Naive thymus-derived CD8-positive, alpha-beta T cell (primary cell): Measurements from ENCODE around the gene CMTM6. TPM values are rescaled to one million over a fixed set of nuclear protein-coding genes. Genes with fewer than 3 reads are reported as not detected.
"Not testable (repeated sequence)": the region's sequence is repeated elsewhere in the genome, so short reads cannot be mapped to it uniquely, and the experiment has no call there.

Experiments
- ATAC-seq, 2 donors: fragments of 150-1000 bp; cut with Tn5 transposase in 1 of 2; sonication (Bioruptor Pico), chemical (Tn5 transposase) in 1 of 2; 1 replicate in 1 of 2; 2 replicates in 1 of 2; pipeline ENCODE4 v1.10.0; 2021; ENCODE audit warnings: mild to moderate bottlenecking in 2 of 2, moderate library complexity in 2 of 2
- POLR2A ChIA-PET: fragments of 350-600 bp; sonication (Branson Sonifier 250); formaldehyde crosslinking; loops from one replicate; lab custom pipeline; 2021; ENCODE audit warnings: antibody characterized with exemption; lab: Charles Lee
- DNase-seq, 10 donors: peaks; one replicate each; pipeline versions ENCODE4 v3.0.0 to v3.0.0-alpha.2; 2020 to 2022
- H3K27ac Mint-ChIP-seq, 10 donors: one replicate each; pipeline ENCODE4 v1.8.0; 2020 to 2022; ENCODE audit warnings: mild to moderate bottlenecking in 10 of 10, mixed read lengths in 10 of 10, moderate library complexity in 4 of 10, inconsistent platforms in 1 of 10
- H3K27me3 Mint-ChIP-seq, 5 donors: one replicate each; pipeline ENCODE4 v1.8.0; 2021 to 2022; ENCODE audit warnings: mixed read lengths in 5 of 5
- H3K36me3 Mint-ChIP-seq, 3 donors: one replicate each; pipeline ENCODE4 v1.8.0; 2020 to 2022; ENCODE audit warnings: mixed read lengths in 3 of 3, mild to moderate bottlenecking in 2 of 3, inconsistent platforms in 1 of 3
- H3K4me1 Mint-ChIP-seq, 4 donors: one replicate each; pipeline ENCODE4 v1.8.0; 2021 to 2022; ENCODE audit warnings: mixed read lengths in 4 of 4
- H3K4me3 Mint-ChIP-seq, 10 donors: one replicate each; pipeline ENCODE4 v1.8.0; 2020 to 2022; ENCODE audit warnings: mild to moderate bottlenecking in 10 of 10, mixed read lengths in 10 of 10, moderate library complexity in 6 of 10, inconsistent platforms in 1 of 10
- H3K9me3 Mint-ChIP-seq, 9 donors: one replicate each; pipeline ENCODE4 v1.8.0; 2020 to 2022; ENCODE audit warnings: mixed read lengths in 9 of 9, mild to moderate bottlenecking in 3 of 9, inconsistent platforms in 1 of 9, moderate library complexity in 1 of 9
- polyA plus RNA-seq, 3 donors: library from polyadenylated mRNA; unstranded; fragments of 300-500 nt; fragmentation: Illumina TruSeq; gene quantifications; one replicate each; pipeline ENCODE4 v1.2.3, GENCODE V29; 2021
- total RNA-seq, 8 experiments: library from RNA in 2 of 8; stranded (reverse) in 2 of 8; gene quantifications; one replicate each; pipeline ENCODE4 v1.2.3 and lab custom pipeline; 2021 to 2026

Gene CMTM6
- total and polyA plus RNA-seq, 5 experiments from 2014 or later, result 26.2 to 61.4 (median 36.2) TPM

DNA sequence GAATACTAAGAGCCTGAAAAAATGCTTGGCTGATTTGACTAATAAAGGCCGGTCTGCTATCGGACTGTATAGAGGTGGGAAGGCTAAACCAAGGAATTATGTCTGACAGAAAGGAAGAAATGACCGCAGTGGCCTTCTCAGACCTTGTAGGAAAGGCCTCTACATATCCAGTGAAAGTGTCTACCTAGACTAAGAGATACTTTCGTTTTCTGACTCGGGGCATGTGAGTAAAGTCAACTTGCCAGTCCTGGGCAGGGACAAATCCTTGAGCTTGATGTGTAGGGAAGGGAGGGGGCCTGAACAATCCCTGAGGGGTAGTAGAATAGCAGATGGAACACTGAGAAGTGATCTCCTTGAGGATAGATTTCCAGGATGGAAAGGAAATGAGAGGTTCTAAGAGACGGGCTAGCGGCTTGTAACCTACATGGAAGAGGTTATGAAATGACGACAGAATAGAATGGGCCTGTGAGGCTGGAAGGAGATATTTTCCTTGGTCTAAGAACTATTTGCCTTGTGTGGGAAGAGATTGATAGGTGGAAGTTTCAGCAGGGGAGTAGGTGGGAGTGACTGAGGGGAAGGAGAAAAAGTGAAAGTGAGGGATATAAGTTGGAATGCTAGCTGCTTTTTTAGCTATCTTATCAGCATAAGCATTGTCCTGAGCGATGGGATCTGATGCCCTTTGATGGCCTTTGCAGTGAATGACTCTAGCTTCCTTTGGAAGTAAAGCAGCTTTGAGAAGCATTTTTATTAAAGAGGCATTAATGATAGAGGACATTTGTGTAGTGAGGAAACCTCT is 40.3 kb downstream of the CMTM6 start:
- H3K4me1 Mint-ChIP-seq, result peaks cover 33 to 37% (median 35%) of the 10 kb centered on the region in 4 donors
- not testable (repeated sequence) for ATAC-seq, H3K36me3 Mint-ChIP-seq, H3K9me3 Mint-ChIP-seq, H3K27ac Mint-ChIP-seq, H3K4me3 Mint-ChIP-seq, H3K27me3 Mint-ChIP-seq
- peak in 3 of 10 donors; percentile 31 to 52 (median 31) for DNase-seq
- POLR2A ChIA-PET, result interaction anchor here (0.7 to 16.1 kb wide), 6 partner anchors 24 to 72 kb away, joined by 3 to 353 read pairs (median 40); partner anchors contain the start of gene CMTM7

DNA sequence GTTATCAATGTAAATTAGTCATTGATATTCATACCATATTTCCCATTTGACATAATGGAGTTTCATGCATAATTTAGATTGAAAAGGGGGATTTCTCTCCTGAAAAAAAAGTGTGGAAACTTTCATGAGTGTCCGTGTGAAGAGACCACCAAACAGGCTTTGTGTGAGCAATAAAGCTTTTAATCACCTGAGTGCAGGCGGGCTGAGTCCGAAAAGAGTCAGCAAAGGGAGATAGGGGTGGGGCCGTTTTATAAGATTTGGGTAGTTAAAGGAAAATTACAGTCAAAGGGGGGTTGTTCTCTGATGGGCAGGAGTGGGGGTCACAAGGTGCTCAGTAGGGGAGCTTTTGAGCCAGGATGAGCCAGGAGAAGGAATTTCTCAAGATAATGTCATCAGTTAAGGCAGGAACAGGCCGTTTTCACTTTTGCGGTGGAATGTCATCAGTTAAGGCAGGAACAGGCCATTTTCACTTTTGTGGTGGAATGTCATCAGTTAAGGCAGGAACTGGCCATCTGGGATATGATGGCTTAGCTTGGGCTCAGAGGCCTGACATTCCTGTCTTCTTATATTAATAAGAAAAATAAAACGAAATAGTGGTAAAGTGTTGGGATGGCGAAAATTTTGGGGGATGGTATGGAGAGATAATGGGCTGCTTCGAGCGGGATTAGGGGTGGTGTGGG is 41.7 kb downstream of the CMTM6 start:
- H3K9me3 Mint-ChIP-seq, ATAC-seq, H3K27ac Mint-ChIP-seq, H3K36me3 Mint-ChIP-seq, H3K27me3 Mint-ChIP-seq, DNase-seq: not testable (repeated sequence)
- POLR2A ChIA-PET, result interaction anchor here (0.7 to 16.1 kb wide), 10 partner anchors 9 to 94 kb away, joined by 3 to 353 read pairs (median 18); partner anchors contain the start of genes CMTM6 and CMTM7
- Mint-ChIP-seq H3K4me3 (peak overlapping the region in 4 of 10 donors; percentile 79 to 88 (median 86)), H3K4me1 (peaks cover 34 to 39% (median 36%) of the 10 kb centered on the region in 4 donors)

DNA sequence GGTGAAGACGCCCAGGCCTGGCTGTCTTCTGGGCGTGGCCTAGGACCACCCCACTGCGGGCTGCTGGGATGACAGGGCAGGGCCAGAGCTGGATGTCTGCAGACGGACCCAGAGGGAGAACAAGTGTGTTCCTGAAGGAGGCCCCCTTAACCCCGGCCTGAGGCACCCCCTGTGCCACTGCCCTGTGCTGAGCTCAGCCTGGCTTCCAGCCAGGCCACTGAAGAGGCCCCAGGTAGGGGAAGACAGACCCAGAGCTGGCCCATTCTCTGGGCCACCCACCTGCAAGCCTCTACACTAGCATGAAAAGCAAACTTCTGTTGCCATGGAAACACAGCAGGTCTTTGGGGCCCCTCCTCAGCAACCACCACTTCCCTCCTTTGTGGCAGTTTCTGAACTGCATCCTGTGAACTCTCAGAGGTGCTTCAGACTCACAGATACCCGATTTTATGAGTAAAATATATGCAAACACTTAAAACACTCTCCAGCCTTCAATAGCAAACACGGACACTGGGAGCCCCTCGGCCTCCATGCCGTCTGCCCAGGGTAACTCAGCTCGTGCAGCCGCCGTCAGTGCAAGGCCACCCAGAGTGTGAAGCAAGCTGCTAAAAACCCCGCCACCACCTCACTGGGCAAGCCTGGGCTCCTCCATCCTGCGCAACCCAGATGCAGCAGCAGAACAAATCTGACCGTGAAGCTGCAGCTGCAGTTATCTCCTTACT is 42.5 kb downstream of the CMTM6 start:
- Mint-ChIP-seq H3K9me3 (peaks cover 0 to 3% (median 0%) of the 10 kb centered on the region in 9 donors), H3K27ac (no peak overlapping the region), H3K4me3 (peak overlapping the region in 4 of 10 donors; percentile 79 to 88 (median 86)), H3K4me1 (peaks cover 32 to 42% (median 36%) of the 10 kb centered on the region in 4 donors), H3K27me3 (no peaks in the 10 kb centered on the region), H3K36me3 (peaks cover 2 to 5% (median 4%) of the 10 kb centered on the region in 3 donors)
- ATAC-seq (peak; percentile 71 to 79), DNase-seq (peak; percentile 57 to 97 (median 88))
- POLR2A ChIA-PET, result interaction anchor here (0.7 to 16.1 kb wide), 11 partner anchors 9 to 93 kb away, joined by 3 to 353 read pairs (median 9); partner anchors contain the start of genes CMTM6 and CMTM7

DNA sequence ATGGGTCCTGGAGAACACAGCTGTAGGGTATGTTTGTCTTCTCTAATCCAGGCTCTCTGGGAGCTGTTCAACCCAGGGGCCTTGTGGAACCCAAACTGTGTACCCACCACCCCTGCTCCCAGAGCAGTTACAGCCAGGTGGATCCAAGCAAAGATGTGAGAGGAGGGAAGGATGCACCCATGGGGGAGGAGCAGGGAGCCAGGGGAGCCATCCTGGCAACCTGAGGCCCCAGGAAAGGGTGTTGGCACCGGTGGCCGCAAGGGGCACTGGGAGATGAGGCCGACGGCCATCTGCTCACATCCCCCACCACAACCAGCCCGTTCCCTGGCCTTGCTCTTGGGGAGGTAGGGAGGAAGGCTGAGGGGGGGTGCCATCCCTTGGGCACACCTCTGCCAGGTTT is 43.2 kb downstream of the CMTM6 start:
- DNase-seq (no peak), ATAC-seq (no peak)
- no peak overlapping the region for H3K27ac Mint-ChIP-seq
- POLR2A ChIA-PET, result interaction anchor here (0.6 to 16.1 kb wide), 11 partner anchors 8 to 88 kb away, joined by 3 to 353 read pairs (median 19); partner anchors contain the start of genes CMTM6 and CMTM7
- H3K4me3 Mint-ChIP-seq, result peak overlapping the region in 6 of 10 donors; percentile 15 to 87 (median 66)
- H3K36me3 Mint-ChIP-seq, result peaks cover 4 to 9% (median 8%) of the 10 kb centered on the region in 3 donors
- peaks cover 0 to 3% (median 0%) of the 10 kb centered on the region in 9 donors for H3K9me3 Mint-ChIP-seq
- H3K27me3 Mint-ChIP-seq, result no peaks in the 10 kb centered on the region
- peaks cover 33 to 45% (median 39%) of the 10 kb centered on the region in 4 donors for H3K4me1 Mint-ChIP-seq

DNA sequence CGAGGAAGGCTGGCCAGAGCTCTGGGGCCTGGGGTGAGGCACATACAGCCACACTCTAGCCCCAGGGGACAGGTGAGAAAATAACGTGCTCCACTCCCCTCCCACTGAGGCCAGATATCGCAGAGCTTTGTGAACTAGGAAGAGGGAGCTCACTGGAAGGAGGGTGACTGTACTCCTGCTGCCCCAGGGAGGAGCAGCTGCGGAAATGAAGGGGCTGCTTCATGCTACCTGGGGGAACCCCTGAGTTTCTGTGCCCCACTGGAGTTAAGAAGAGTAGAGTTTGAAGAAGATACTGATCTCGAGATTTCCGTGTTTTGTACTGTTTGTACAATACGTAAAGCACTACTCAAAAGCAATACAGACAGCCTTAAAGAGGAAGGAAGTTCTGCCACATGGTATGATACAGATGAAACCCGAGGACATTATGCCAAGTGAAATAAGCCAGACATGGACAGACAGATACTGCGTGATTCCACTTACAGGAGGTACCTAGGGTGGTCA is 44.6 kb downstream of the CMTM6 start:
- peak; percentile 53 to 92 (median 82) for DNase-seq
- Mint-ChIP-seq H3K4me3 (peak overlapping the region; percentile 64 to 91 (median 84)), H3K36me3 (peaks cover 4 to 23% (median 13%) of the 10 kb centered on the region in 3 donors), H3K27ac (peak overlapping the region in 1 of 10 donors; percentile 99), H3K9me3 (peaks cover 0 to 3% (median 0%) of the 10 kb centered on the region in 9 donors), H3K27me3 (no peaks in the 10 kb centered on the region), H3K4me1 (peaks cover 35 to 50% (median 46%) of the 10 kb centered on the region in 4 donors)
- POLR2A ChIA-PET, result interaction anchor here (0.6 to 16.1 kb wide), 15 partner anchors 10 to 1821 kb away, joined by 3 to 353 read pairs (median 6); partner anchors contain the start of gene CMTM7
- peak; percentile 65 to 74 for ATAC-seq

DNA sequence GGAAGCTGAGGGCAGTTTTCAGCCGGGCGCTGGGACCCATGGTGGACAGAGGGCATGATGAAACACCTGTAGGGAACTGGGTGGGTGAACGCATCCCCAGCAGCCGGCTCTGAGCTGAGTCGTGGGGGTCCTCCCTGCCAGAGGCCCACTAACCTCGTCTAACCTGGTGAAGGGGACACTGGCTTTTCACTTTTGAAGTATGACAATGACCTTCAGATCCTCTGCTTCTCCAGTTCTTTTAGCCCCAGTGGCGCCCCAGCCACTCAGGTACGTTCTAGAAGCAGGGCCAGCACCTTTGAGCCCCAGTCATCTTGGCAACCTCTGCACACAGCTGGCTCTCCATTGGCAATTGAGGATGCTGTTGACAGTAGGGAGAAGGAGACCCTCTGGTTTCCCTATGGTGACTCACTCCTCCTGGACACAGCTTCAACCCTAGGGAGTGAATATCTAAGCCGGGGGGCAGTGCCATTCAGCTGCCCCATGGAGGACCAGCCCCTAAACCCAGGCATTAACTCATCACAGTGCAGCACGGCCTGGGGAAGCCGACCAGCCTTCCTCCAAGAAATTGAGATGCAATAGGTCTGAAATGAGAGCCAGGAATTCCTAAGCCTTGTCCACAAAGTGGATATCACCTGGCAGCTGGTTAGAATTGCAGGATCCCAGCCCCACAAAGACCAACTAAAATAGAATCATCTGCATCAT is 46.1 kb downstream of the CMTM6 start:
- H3K9me3 Mint-ChIP-seq, result peaks cover 0 to 3% (median 0%) of the 10 kb centered on the region in 9 donors
- POLR2A ChIA-PET, result interaction anchor here (0.7 to 16.1 kb wide), 11 partner anchors 8 to 85 kb away, joined by 3 to 353 read pairs (median 8); partner anchors contain the start of gene CMTM7
- H3K4me3 Mint-ChIP-seq, result peak overlapping the region; percentile 22 to 82 (median 64)
- ATAC-seq (no peak), DNase-seq (peak in 1 of 10 donors; percentile 15)
- H3K27ac Mint-ChIP-seq, result peak overlapping the region in 1 of 10 donors; percentile 99
- H3K4me1 Mint-ChIP-seq, result peaks cover 35 to 52% (median 47%) of the 10 kb centered on the region in 4 donors
- H3K36me3 Mint-ChIP-seq, result peaks cover 4 to 32% (median 21%) of the 10 kb centered on the region in 3 donors
- H3K27me3 Mint-ChIP-seq, result no peaks in the 10 kb centered on the region

DNA sequence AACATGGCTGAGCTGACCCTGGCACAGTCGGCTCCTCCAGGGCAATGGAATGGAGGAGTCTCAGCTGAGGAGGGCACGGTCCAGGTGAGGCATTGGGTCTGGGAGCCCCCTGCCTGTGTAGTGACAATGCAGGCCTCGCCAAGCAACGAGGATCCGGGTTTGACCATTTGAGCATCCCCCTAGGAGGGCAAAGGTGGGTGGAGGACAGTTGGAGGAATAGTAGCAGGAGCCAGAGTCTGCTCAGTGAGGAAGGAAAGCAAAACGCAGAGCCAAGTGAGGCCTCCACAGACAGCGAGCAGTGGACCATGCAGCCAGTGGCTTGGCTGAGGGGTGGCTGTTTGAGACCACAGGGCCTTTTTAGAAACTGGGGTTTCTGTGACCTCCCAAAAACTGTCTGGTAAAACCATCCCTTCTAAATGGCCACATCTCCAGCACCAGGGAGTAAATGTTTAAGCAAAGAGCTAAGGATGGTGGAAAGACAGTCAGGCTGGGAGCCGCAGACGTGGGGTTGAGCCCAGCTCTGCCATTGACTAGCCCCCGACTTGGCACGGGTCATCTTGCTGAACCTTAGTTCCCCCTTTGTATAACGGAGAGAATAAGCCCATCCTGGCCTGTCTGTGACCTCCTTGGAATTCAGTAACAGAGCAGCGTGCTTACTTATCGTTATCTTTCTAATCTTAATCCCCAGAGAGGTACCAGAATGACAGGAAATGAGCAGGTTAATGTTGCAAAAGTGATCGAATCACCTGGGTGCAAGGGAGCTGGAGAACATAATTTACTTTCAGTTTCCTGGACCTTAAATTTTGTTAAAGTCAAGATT is 46.8 kb downstream of the CMTM6 start:
- H3K4me3 Mint-ChIP-seq, result peak overlapping the region; percentile 22 to 76 (median 64)
- no peak for ATAC-seq
- peaks cover 35 to 53% (median 48%) of the 10 kb centered on the region in 4 donors for H3K4me1 Mint-ChIP-seq
- POLR2A ChIA-PET, result interaction anchor here (0.6 to 16.1 kb wide), 12 partner anchors 10 to 653 kb away, joined by 3 to 353 read pairs (median 6); partner anchors contain the start of gene CMTM7
- H3K27ac Mint-ChIP-seq, result peak overlapping the region in 1 of 10 donors; percentile 99
- no peaks in the 10 kb centered on the region for H3K27me3 Mint-ChIP-seq
- DNase-seq, result peak in 4 of 10 donors; percentile 8 to 56 (median 41)
- peaks cover 0 to 3% (median 0%) of the 10 kb centered on the region in 9 donors for H3K9me3 Mint-ChIP-seq
- H3K36me3 Mint-ChIP-seq, result peaks cover 4 to 34% (median 21%) of the 10 kb centered on the region in 3 donors

DNA sequence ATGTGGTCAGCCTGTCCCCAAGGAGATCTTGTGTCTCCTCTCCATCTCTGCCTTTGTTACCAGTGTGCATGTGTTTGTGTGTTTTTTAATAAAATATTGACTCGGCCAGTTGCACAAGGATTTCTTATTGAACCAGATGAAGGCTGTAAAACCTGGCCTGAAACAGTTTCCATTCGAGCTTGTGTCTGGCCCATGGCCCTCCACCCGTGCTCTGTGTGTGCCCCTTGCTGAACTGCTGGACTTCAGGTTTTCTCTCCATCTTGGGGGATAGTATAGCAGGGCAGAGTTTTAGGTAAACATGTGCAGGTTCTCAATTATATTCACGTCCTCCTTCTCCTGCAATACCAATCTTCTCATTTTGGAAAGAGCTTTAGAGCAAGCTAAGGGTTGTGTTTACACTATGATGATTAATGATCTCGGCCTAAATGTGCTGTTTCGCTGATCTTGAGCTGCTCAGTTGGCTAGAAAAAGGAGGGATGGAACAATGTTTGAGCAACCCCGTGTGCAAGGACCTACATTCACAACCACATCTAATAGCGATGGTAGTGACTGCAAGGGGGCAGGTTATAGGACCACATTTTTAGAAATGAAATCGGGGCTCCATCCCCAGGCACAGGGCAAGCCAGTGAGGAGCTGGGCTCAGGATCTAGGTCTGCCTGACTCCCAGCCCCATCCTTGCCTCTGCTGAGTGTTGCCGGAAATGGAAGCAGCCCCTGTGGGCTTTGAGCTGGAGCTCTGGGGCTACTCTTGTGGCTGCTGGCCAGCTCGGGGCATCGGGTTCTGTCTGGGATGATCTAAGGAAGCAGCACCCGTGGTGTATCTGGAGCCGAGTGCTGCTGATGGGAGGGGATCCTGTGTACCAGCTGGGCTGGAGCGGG is 47.7 kb downstream of the CMTM6 start:
- POLR2A ChIA-PET, result interaction anchor here (0.6 to 16.1 kb wide), 9 partner anchors 9 to 654 kb away, joined by 3 to 353 read pairs (median 5); partner anchors contain the start of gene CMTM7
- Mint-ChIP-seq H3K4me3 (peak overlapping the region in 6 of 10 donors; percentile 4 to 76 (median 59)), H3K27ac (peak overlapping the region in 1 of 10 donors; percentile 99), H3K9me3 (peaks cover 0 to 3% (median 0%) of the 10 kb centered on the region in 9 donors), H3K36me3 (peaks cover 8 to 42% (median 23%) of the 10 kb centered on the region in 3 donors), H3K27me3 (no peaks in the 10 kb centered on the region), H3K4me1 (peaks cover 33 to 59% (median 54%) of the 10 kb centered on the region in 4 donors)
- ATAC-seq, result no peak
- DNase-seq, result peak in 1 of 10 donors; percentile 6

DNA sequence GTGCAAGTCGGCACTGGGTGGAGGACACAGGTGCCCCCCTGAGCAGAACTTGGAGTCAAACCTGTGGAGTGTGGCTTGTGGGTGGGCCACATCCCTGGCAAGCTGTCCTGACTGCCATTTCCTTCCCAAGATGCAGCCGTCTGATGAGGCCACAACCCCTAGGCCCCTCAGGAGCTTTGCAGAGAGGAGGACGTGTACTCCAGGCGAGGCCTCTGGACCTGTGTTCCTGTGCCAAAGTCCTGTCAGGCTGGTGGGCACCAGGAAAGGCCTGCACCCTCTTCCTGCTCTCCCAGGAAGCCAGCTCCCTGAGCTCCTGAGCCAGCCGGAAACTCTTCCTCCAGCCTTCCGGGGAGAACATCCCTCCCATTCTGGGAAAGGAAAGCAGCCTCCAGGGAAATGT is 48.5 kb downstream of the CMTM6 start:
- Mint-ChIP-seq H3K27me3 (no peaks in the 10 kb centered on the region), H3K4me3 (no peak overlapping the region), H3K27ac (peak overlapping the region in 4 of 10 donors; percentile 81 to 99 (median 86)), H3K36me3 (peaks cover 8 to 47% (median 27%) of the 10 kb centered on the region in 3 donors), H3K4me1 (peaks cover 32 to 59% (median 56%) of the 10 kb centered on the region in 4 donors), H3K9me3 (peaks cover 0 to 3% (median 0%) of the 10 kb centered on the region in 9 donors)
- POLR2A ChIA-PET, result interaction anchor here (1.4 to 16.1 kb wide), 5 partner anchors 16 to 62 kb away, joined by 4 to 353 read pairs (median 7); partner anchors contain the start of gene CMTM7
- no peak for DNase-seq
- ATAC-seq, result no peak
